Measurements from ENCODE around the gene RALY.

RALY gene

DNA sequence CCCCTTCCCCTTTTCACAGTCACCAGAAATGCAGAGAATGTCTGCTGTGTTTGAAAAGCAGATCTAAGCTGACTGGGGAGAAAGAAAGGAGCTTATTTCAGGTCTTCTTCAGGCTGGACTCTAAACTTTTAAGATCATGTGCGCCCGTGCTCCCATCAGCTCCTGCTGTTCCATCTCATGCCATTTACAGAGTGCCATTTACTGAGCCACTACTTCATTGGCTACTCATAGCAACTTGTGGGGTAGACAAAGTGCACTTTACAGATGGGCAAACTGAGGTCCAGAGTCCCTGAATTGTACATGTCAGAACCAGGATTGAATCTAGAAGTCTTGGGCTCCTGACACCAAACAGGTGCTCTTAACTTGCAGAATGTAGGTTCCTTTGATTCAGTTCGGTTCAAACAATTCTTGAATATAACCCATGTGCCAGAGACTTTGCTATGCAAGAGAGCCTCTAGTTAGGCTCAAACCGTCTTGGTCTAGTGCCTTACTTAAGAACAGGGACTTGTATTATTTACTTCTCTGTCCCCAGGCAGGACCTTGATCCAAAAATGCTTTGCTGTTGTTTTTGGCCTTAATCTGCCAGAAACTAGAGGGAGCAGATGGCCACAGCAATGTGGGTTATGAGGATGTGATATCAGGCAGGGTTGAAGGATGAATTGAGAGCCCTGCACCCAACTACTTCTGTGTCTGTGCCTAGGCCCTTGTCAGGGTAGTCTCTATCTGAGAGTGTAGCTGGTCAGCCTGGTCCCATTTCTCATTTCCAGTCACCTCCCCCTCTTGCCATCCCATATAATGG is 56.4 kb downstream of the RALY start:
- no peaks in the 10 kb centered on the region for H3K36me3 ChIP-seq (ENCODE audit: insufficient read depth, low read length)
- H3K27me3 ChIP-seq (ENCODE audit: insufficient read depth, low read length): no peaks in the 10 kb centered on the region
- no peak overlapping the region for H3K27ac ChIP-seq (ENCODE audit: low read depth, low read length)
- H3K9ac ChIP-seq (ENCODE audit: low read depth, low read length): no peak overlapping the region
- no peaks in the 10 kb centered on the region for H3K9me3 ChIP-seq (ENCODE audit: insufficient read depth, low read depth, low read length)
- H3K4me3 ChIP-seq (ENCODE audit: low read length): no peak overlapping the region
- 91% methylated on average over 4 of the region's 4 CpGs for WGBS
- peaks cover 25% of the 10 kb centered on the region for H3K4me1 ChIP-seq (ENCODE audit: insufficient read depth, low read length)

DNA sequence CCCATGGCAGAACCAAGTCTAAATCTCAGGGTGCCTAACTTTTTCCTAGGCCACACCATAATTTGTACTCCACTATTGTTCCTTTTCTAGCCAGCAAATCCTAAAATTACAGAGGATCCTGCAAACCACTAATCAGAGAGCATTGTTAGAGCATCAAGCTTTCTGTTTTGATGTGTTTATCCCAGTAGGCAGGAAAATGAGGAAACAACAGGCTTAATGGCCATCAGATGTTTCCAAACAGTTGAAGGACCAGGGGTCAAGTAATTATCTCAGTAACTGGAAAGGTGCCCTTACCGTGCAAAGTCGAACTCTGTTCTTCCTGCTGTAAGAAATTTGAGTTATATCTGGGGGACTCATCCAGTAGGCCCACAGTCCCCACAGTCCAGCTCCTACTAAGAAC is 58.7 kb downstream of the RALY start:
- WGBS: 88% methylated on average over 2 of the region's 2 CpGs
- Histone ChIP-seq H3K4me1 (ENCODE audit: insufficient read depth, low read length) (peaks cover 6% of the 10 kb centered on the region; the same call in 1 of the 2 replicates), H3K9me3 (ENCODE audit: insufficient read depth, low read depth, low read length) (no peaks in the 10 kb centered on the region), H3K36me3 (ENCODE audit: insufficient read depth, low read length) (no peaks in the 10 kb centered on the region), H3K4me3 (ENCODE audit: low read length) (no peak overlapping the region), H3K9ac (ENCODE audit: low read depth, low read length) (no peak overlapping the region), H3K27me3 (ENCODE audit: insufficient read depth, low read length) (no peaks in the 10 kb centered on the region), H3K27ac (ENCODE audit: low read depth, low read length) (no peak overlapping the region)

DNA sequence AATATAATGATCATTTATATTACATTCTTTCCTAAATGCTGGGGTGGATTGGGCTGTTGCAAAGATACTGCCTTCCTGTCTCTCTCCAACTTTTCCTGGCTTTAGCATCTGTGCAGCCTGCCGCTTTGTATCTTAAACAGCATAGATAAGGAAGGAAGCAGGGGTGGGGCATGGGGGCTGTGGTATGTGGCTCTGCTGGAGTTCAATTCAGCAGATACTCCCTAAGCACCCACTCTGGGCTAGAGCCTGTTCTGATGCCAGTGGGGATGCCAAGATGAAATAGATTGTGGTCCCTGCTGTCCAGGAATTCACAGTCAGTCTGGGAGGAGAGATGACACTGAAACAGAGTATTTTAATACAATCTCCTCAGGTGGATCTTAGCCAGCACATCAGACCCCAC is 61.6 kb downstream of the RALY start:
- H3K4me3 ChIP-seq (ENCODE audit: low read length): no peak overlapping the region
- 77% methylated on average over 1 of the region's 1 CpG for WGBS
- no peak overlapping the region for H3K9ac ChIP-seq (ENCODE audit: low read depth, low read length)
- H3K27ac ChIP-seq (ENCODE audit: low read depth, low read length): no peak overlapping the region
- no peaks in the 10 kb centered on the region for H3K27me3 ChIP-seq (ENCODE audit: insufficient read depth, low read length)
- no peaks in the 10 kb centered on the region for H3K36me3 ChIP-seq (ENCODE audit: insufficient read depth, low read length)
- no peaks in the 10 kb centered on the region for H3K4me1 ChIP-seq (ENCODE audit: insufficient read depth, low read length)
- H3K9me3 ChIP-seq (ENCODE audit: insufficient read depth, low read depth, low read length): no peaks in the 10 kb centered on the region

DNA sequence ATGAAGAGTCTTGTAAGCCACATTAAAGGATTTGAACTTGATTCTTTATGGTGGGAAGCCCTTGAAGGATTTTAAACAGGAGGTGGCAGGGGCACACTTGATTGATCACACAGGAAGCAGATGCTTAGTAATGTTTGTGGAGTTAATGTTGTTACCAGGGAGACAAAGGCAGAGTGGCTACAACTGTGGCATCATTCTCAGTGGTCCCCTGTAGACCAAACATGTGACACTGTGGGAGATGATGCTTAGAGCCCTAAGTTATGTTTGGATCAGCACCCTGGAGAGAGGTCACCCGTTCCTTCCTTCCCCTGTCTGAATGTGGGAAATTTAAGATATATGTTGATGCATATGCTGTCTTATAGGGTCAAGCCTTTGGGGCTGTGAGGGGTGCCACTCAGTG is 65.1 kb downstream of the RALY start:
- Histone ChIP-seq H3K27ac (ENCODE audit: low read depth, low read length) (no peak overlapping the region), H3K36me3 (ENCODE audit: insufficient read depth, low read length) (no peaks in the 10 kb centered on the region), H3K9ac (ENCODE audit: low read depth, low read length) (no peak overlapping the region), H3K4me3 (ENCODE audit: low read length) (no peak overlapping the region), H3K9me3 (ENCODE audit: insufficient read depth, low read depth, low read length) (no peaks in the 10 kb centered on the region), H3K4me1 (ENCODE audit: insufficient read depth, low read length) (no peaks in the 10 kb centered on the region), H3K27me3 (ENCODE audit: insufficient read depth, low read length) (no peaks in the 10 kb centered on the region)
- 82% methylated on average over 1 of the region's 1 CpG for WGBS

DNA sequence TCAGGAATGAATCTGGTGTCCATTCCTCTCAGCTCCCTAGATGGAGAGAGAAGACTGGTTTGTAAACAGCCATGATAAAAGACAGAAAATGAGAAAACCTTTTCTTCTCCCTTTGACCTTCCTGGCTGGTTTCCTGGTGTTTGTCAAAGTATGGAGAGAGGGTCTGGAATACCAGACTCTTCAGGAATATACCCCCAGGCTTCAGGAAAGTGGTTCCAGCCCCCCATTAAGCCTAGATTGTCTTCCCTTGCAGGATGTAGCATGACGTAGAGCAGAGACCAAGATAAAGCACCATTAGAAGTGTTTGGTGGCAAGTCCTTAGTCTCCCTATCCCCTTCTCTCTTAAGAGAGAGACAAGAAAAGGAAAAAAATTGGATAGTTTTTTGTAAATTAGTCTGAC is 67.3 kb downstream of the RALY start:
- Histone ChIP-seq H3K27ac (ENCODE audit: low read depth, low read length) (no peak overlapping the region), H3K27me3 (ENCODE audit: insufficient read depth, low read length) (no peaks in the 10 kb centered on the region), H3K4me1 (ENCODE audit: insufficient read depth, low read length) (no peaks in the 10 kb centered on the region), H3K36me3 (ENCODE audit: insufficient read depth, low read length) (no peaks in the 10 kb centered on the region), H3K9me3 (ENCODE audit: insufficient read depth, low read depth, low read length) (no peaks in the 10 kb centered on the region), H3K4me3 (ENCODE audit: low read length) (no peak overlapping the region), H3K9ac (ENCODE audit: low read depth, low read length) (no peak overlapping the region)
- WGBS: 100% methylated on average over 1 of the region's 1 CpG

DNA sequence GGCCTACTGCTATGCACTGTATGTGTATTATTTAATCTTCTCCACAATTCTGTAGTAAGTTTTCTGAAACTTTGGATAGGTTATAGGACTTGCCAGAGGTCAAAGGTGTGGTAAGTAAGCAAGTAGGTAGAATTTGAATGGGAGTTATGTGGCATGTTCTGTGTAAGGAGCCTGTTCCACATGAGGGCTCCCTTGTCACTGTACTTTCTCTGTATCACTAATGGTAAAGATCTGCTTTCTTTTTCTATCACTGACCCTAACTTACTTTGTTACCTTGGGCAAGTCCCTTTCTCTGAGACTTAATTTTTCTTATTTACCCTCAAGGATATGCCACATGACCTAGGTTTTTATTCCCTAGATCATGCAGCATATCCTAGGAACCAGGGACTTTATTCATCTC is 68.0 kb downstream of the RALY start:
- Histone ChIP-seq H3K9ac (ENCODE audit: low read depth, low read length) (no peak overlapping the region), H3K4me1 (ENCODE audit: insufficient read depth, low read length) (peaks cover 5% of the 10 kb centered on the region), H3K27me3 (ENCODE audit: insufficient read depth, low read length) (no peaks in the 10 kb centered on the region), H3K9me3 (ENCODE audit: insufficient read depth, low read depth, low read length) (no peaks in the 10 kb centered on the region), H3K27ac (ENCODE audit: low read depth, low read length) (no peak overlapping the region), H3K4me3 (ENCODE audit: low read length) (no peak overlapping the region), H3K36me3 (ENCODE audit: insufficient read depth, low read length) (no peaks in the 10 kb centered on the region)

DNA sequence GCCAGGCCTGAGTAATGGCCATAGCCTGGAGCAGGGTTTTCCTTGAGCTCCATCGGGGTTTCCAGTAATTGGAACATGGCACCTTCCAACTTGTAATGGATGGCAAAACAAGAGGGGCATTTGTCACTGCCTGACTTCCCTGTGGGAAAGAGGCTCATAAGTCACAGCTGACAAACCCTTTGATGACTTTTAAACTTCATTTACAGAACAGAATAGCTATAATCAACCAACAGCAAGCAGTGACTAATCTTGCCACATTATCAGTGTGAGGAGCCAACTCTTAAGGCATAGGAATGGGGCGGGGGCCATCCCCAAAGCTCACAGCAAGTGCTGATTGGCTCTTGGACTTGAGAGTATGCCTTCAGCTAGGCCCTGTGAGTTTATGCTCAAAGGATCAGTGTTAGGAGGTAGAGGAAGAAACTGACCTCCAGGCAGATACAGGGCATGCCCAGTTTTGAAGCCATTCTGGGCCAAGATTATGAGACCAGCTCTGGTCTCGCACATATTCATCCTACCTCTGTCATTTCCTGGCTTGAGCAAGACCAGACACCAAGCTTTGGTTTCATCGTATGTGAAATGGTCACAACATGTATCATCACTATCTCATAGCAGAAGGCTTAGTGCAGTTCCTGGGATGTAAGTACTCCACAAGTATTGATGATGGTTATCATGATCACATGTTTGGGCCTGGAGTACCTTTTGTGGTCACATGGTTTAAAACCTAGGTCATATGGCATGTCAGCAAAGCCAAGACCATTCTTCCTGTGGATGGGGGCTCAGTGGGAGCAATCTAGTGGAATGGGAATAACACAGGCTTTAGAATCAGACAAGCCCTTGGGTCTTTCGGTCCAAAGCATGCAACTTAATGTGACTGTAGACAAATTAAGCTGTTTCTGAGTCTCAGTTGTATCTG is 69.1 kb downstream of the RALY start:
- Histone ChIP-seq H3K9ac (ENCODE audit: low read depth, low read length) (no peak overlapping the region), H3K36me3 (ENCODE audit: insufficient read depth, low read length) (no peaks in the 10 kb centered on the region), H3K27me3 (ENCODE audit: insufficient read depth, low read length) (no peaks in the 10 kb centered on the region), H3K9me3 (ENCODE audit: insufficient read depth, low read depth, low read length) (no peaks in the 10 kb centered on the region), H3K4me3 (ENCODE audit: low read length) (no peak overlapping the region), H3K4me1 (ENCODE audit: insufficient read depth, low read length) (peaks cover 13% of the 10 kb centered on the region), H3K27ac (ENCODE audit: low read depth, low read length) (no peak overlapping the region)
- WGBS: 97% methylated on average over 5 of the region's 5 CpGs

DNA sequence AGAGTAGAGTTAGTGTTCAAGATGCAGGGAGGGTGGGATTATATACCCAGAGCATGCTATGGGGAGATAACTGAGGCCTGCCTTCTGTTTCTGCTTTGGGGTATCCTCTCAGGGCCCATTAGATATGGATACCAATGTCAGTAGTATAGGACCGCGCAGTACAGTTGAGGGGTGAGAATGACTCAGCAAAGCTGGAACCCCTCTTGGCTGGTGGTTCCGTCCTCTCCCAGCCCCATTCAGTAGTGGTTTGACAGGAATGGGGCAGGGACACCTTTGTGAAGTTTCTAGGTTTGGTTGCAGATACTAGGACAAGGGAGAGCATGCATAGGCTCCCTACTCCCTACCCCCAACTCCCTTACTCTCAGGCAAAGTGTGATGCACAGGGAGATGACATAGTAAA is 70.6 kb downstream of the RALY start:
- H3K4me1 ChIP-seq (ENCODE audit: insufficient read depth, low read length): peaks cover 22% of the 10 kb centered on the region
- H3K36me3 ChIP-seq (ENCODE audit: insufficient read depth, low read length): no peaks in the 10 kb centered on the region
- H3K9me3 ChIP-seq (ENCODE audit: insufficient read depth, low read depth, low read length): no peaks in the 10 kb centered on the region
- H3K4me3 ChIP-seq (ENCODE audit: low read length): no peak overlapping the region
- no peak overlapping the region for H3K27ac ChIP-seq (ENCODE audit: low read depth, low read length)
- H3K9ac ChIP-seq (ENCODE audit: low read depth, low read length): no peak overlapping the region
- 99% methylated on average over 3 of the region's 3 CpGs for WGBS
- no peaks in the 10 kb centered on the region for H3K27me3 ChIP-seq (ENCODE audit: insufficient read depth, low read length)

DNA sequence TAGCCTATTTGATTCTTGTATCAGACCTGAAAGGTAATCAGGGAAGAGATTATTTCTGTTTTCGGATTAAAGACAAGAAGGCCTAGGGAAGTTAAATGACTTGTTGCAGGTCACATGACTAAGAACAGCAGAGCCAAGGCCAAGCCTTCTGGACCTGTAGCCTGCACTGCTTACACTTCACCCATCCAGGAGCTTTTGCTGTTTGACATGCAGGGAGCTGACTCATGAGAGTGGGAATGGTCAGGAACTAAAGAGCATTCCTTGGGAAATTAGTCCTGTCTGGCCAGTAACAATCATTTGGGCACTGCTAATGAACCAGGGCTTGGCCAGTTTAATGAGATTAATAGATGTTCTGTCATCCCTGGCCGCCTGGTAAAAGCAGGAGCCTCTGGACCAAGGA is 71.5 kb downstream of the RALY start:
- H3K4me1 ChIP-seq (ENCODE audit: insufficient read depth, low read length): peaks cover 22% of the 10 kb centered on the region
- no peak overlapping the region for H3K27ac ChIP-seq (ENCODE audit: low read depth, low read length)
- WGBS: 83% methylated on average over 2 of the region's 2 CpGs
- no peak overlapping the region for H3K9ac ChIP-seq (ENCODE audit: low read depth, low read length)
- no peaks in the 10 kb centered on the region for H3K27me3 ChIP-seq (ENCODE audit: insufficient read depth, low read length)
- H3K4me3 ChIP-seq (ENCODE audit: low read length): no peak overlapping the region
- no peaks in the 10 kb centered on the region for H3K9me3 ChIP-seq (ENCODE audit: insufficient read depth, low read depth, low read length)
- H3K36me3 ChIP-seq (ENCODE audit: insufficient read depth, low read length): no peaks in the 10 kb centered on the region

DNA sequence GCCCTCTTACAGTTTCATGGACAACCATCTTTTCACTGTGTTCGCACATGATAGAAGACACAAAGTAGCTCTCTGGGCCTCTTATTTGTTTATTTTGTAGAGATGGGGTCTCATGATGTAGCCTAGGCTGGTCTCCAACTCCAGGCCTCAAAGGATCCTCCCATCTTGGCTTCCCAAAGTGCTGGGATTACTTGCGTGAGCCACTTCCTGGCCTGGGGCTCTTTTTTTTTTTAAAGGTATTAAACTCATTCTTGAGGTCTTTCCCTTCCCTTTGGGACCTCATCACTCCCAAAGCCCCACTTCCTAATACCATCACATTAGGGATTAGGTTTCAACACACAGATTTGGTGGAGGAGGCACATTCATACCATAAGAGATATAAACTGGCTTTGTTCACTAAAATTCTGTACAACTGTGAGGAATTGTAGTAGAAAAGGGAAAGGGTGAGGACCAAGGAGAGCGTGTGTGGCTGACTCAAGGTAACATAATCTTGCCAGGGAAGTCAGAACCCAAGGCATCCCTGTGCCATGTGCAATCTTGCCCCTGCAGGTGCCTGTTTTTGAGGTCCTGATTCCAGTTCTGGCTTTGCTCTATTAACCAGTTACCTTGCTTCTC is 72.9 kb downstream of the RALY start:
- H3K4me1 ChIP-seq (ENCODE audit: insufficient read depth, low read length): peaks cover 22% of the 10 kb centered on the region
- 0 out of 2 replicates have a peak, but pooled peaks cover under 1% of the 10 kb centered on the region for H3K36me3 ChIP-seq (ENCODE audit: insufficient read depth, low read length)
- 73% methylated on average over 3 of the region's 3 CpGs for WGBS
- H3K4me3 ChIP-seq (ENCODE audit: low read length): no peak overlapping the region
- H3K9me3 ChIP-seq (ENCODE audit: insufficient read depth, low read depth, low read length): no peaks in the 10 kb centered on the region
- no peaks in the 10 kb centered on the region for H3K27me3 ChIP-seq (ENCODE audit: insufficient read depth, low read length)
- H3K9ac ChIP-seq (ENCODE audit: low read depth, low read length): no peak overlapping the region
- no peak overlapping the region for H3K27ac ChIP-seq (ENCODE audit: low read depth, low read length)

DNA sequence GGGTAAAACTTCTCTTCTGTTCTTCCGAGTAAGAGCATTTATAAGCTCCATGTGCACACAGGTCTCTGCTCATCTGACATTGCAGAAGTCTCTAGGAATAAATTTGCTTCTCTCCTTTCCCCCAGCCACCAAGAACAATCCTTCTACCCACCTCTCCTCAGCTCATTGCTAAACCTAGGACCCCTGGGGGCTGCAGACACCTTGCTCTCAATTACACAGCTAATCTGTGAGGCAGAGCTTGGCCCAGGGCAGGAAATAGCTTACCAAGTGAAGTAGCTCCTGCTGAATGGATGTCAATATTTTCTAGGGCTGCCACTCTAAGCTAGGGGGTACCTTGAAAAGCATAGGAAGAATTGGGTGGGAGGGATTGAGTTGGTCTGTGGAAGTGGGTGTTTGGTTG is 74.3 kb downstream of the RALY start:
- 89% methylated on average over 1 of the region's 1 CpG for WGBS

More for the DNA sequence above, 74.3 kb downstream of the RALY start:
- Histone ChIP-seq H3K27me3 (ENCODE audit: insufficient read depth, low read length) (no peaks in the 10 kb centered on the region), H3K4me1 (ENCODE audit: insufficient read depth, low read length) (peaks cover 22% of the 10 kb centered on the region), H3K4me3 (ENCODE audit: low read length) (no peak overlapping the region), H3K27ac (ENCODE audit: low read depth, low read length) (no peak overlapping the region), H3K9ac (ENCODE audit: low read depth, low read length) (no peak overlapping the region), H3K36me3 (ENCODE audit: insufficient read depth, low read length) (peaks cover 14% of the 10 kb centered on the region), H3K9me3 (ENCODE audit: insufficient read depth, low read depth, low read length) (no peaks in the 10 kb centered on the region)

Measured in HUES64 (cell line).